Measurements from ENCODE around the gene METTL1. TPM values are rescaled to one million over a fixed set of nuclear protein-coding genes. Genes with fewer than 3 reads are reported as not detected.

The METTL1 gene
- polyA plus RNA-seq, 4 donors = 2.2 to 21.9 (median 11.6) TPM

DNA sequence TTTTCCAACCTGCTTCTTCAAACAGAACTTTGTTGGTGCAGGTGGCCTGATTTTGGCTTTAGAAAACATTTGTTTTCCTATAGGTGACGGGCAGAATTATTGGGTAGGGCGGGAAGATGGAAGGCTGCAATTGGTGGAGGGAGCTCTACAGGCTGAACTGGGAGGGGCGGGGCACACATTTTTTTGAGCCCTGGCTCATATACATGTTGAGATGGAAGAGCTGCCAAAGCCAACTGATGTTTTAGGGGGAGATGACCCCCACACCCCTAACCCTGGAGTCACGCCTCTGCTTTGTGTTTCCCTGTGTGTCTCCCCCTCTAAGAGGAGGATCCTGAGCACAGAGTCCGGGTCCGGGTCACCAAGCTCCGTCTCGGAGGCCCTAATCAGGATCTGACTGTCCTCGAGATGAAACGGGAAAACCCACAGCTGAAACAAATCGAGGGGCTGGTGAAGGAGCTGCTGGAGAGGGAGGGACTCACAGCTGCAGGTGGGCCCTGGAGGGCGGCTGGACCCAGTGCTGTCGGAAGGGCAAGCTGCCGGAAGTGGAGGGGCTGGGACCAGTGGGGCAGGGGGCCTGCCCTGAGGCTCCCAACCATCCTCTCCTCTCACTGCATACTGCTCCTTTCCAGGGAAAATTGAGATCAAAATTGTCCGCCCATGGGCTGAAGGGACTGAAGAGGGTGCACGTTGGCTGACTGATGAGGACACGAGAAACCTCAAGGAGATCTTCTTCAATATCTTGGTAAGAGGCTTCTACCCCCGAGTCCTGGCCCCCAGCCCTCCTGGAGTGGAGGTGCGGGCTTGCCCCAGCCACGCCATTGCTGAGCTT is 51.9 kb downstream of the METTL1 start:
- Histone ChIP-seq H3K9me3 (ENCODE audit: control insufficient read depth in 2 of 2, insufficient read depth in 1 of 2, low read depth in 1 of 2, low read length in 1 of 2) (no peaks in the 10 kb centered on the region), H3K4me3 (ENCODE audit: low read depth in 1 of 3, low read length in 3 of 3) (no peak overlapping the region), H3K27ac (ENCODE audit: low read depth in 1 of 3, low read length in 2 of 3) (no peak overlapping the region), H3K27me3 (ENCODE audit: control insufficient read depth in 3 of 3, insufficient read depth in 3 of 3, low read length in 3 of 3) (peaks cover 0 to 10% (median 0%) of the 10 kb centered on the region in 3 donors), H3K4me1 (ENCODE audit: control insufficient read depth in 3 of 3, insufficient read depth in 2 of 3, low read depth in 1 of 3, low read length in 2 of 3) (no peaks in the 10 kb centered on the region), H3K36me3 (ENCODE audit: control insufficient read depth in 3 of 3, insufficient read depth in 2 of 3, low read depth in 1 of 3, low read length in 3 of 3) (peaks cover 16 to 65% (median 30%) of the 10 kb centered on the region in 3 donors)
- DNase-seq (no peak), FAIRE-seq (no peak)
- 91 to 94% (median 91%) methylated on average over 20 of the region's 20 CpGs for WGBS, 3 donors

- Histone ChIP-seq H3K4me3 (ENCODE audit: low read depth in 1 of 3, low read length in 3 of 3) (no peak overlapping the region), H3K4me1 (ENCODE audit: control insufficient read depth in 3 of 3, insufficient read depth in 2 of 3, low read depth in 1 of 3, low read length in 2 of 3) (no peaks in the 10 kb centered on the region), H3K36me3 (ENCODE audit: control insufficient read depth in 3 of 3, insufficient read depth in 2 of 3, low read depth in 1 of 3, low read length in 3 of 3) (peaks cover 16 to 68% (median 30%) of the 10 kb centered on the region in 3 donors), H3K27ac (ENCODE audit: low read depth in 1 of 3, low read length in 2 of 3) (no peak overlapping the region), H3K9me3 (ENCODE audit: control insufficient read depth in 2 of 2, insufficient read depth in 1 of 2, low read depth in 1 of 2, low read length in 1 of 2) (no peaks in the 10 kb centered on the region), H3K27me3 (ENCODE audit: control insufficient read depth in 3 of 3, insufficient read depth in 3 of 3, low read length in 3 of 3) (peaks cover 0 to under 1% (median 0%) of the 10 kb centered on the region in 3 donors)
- DNase-seq (no peak), FAIRE-seq (no peak)
- WGBS, 3 donors = 97 to 99% (median 97%) methylated on average over 15 of the region's 15 CpGs
Measured at GRCh38 chr12:57718641-57719528, 53.0 kb downstream of the METTL1 start.

Other genes starting within 250 kb of the METTL1 start
- 10 to 100 TPM; 20.5 to 72.0 (median 36.5) TPM for gene MBD6, start 249.3 kb downstream of the METTL1 start, polyA plus RNA-seq
- gene DCTN2, start 224.9 kb downstream of the METTL1 start, polyA plus RNA-seq = 100 to 1,000 TPM; 112 to 224 (median 145) TPM
- 1 to 10 TPM in 1 of 4 donors, under 1 TPM in 2, not detected in 1; 0.27 to 8.4 (median 0.83) TPM for gene KIF5A, start 222.1 kb downstream of the METTL1 start, polyA plus RNA-seq
- 10 to 100 TPM; 16.1 to 26.4 (median 17.8) TPM for gene PIP4K2C, start 180.9 kb downstream of the METTL1 start, polyA plus RNA-seq
- gene DTX3, start 167.3 kb downstream of the METTL1 start, polyA plus RNA-seq = 10 to 100 TPM in 1 of 4 donors, 1 to 10 TPM in 2, not detected in 1; 5.4 to 12.5 (median 9.9) TPM
- gene ARHGEF25, start 160.7 kb downstream of the METTL1 start, polyA plus RNA-seq = 10 to 100 TPM in 1 of 4 donors, 1 to 10 TPM in 2, not detected in 1; 4.6 to 11.8 (median 6.0) TPM
- gene B4GALNT1, start 138.9 kb downstream of the METTL1 start, polyA plus RNA-seq = 1 to 10 TPM in 1 of 4 donors, under 1 TPM in 2, not detected in 1; 0.27 to 2.1 (median 0.95) TPM
- 100 to 1,000 TPM; 148 to 307 (median 200) TPM for gene OS9, start 78.0 kb downstream of the METTL1 start, polyA plus RNA-seq
- 1 to 10 TPM in 2 of 4 donors, under 1 TPM in 2; 0.67 to 1.8 (median 0.92) TPM for gene AGAP2, start 33.4 kb downstream of the METTL1 start, polyA plus RNA-seq
- 10 to 100 TPM; 13.2 to 62.8 (median 24.5) TPM for gene TSPAN31, start 27.1 kb downstream of the METTL1 start, polyA plus RNA-seq
- gene CDK4, start 19.8 kb downstream of the METTL1 start, polyA plus RNA-seq = 100 to 1,000 TPM in 1 of 4 donors, 10 to 100 TPM in 3; 13.2 to 225 (median 70.2) TPM
- 10 to 100 TPM in 2 of 4 donors, 1 to 10 TPM in 2; 8.4 to 29.2 (median 11.4) TPM for gene MARCHF9, start 17.0 kb downstream of the METTL1 start, polyA plus RNA-seq
- 1 to 10 TPM in 3 of 4 donors, under 1 TPM in 1; 0.27 to 1.7 (median 1.2) TPM for gene CYP27B1, start 5.0 kb downstream of the METTL1 start, polyA plus RNA-seq
- gene EEF1AKMT3, start 509 bp upstream of the METTL1 start, polyA plus RNA-seq = 1 to 10 TPM in 3 of 4 donors, under 1 TPM in 1; 0.22 to 7.1 (median 2.7) TPM
- 10 to 100 TPM; 22.4 to 52.4 (median 35.4) TPM for gene TSFM, start 10.7 kb upstream of the METTL1 start, polyA plus RNA-seq
- 10 to 100 TPM in 3 of 4 donors, 1 to 10 TPM in 1; 8.2 to 16.5 (median 14.8) TPM for gene AVIL, start 46.6 kb upstream of the METTL1 start, polyA plus RNA-seq
- 100 to 1,000 TPM in 1 of 4 donors, 10 to 100 TPM in 3; 35.1 to 143 (median 51.8) TPM for gene CTDSP2, start 74.6 kb upstream of the METTL1 start, polyA plus RNA-seq
- gene ATP23, start 169.5 kb upstream of the METTL1 start, polyA plus RNA-seq = 10 to 100 TPM in 2 of 4 donors, 1 to 10 TPM in 2; 5.4 to 15.4 (median 9.8) TPM